NCI-H187 treated with DMSO at 0.1 percent for 48 hours (cell line): ENCODE results near the gene AKR1D1.
"Not testable (repeated sequence)": the region's sequence is repeated elsewhere in the genome, so short reads cannot be mapped to it uniquely, and the experiment has no call there.

Experiments used
- DNase-seq: peaks from one replicate; lab custom pipeline; 2025; lab: John Stamatoyannopoulos, UW

AKR1D1 gene

GRCh38 chr7:138076196-138076595, at the start of gene AKR1D1:
AKR1D1 (plus strand) TSS chr7:138076459; CDS start chr7:138076519, 60 bp downstream.
- no peak for DNase-seq

- no peak for DNase-seq
Observed at GRCh38 chr7:138027100-138027499, 49.2 kb upstream of the AKR1D1 start.

GRCh38 chr7:138029126-138029525, 47.1 kb upstream of the AKR1D1 start:
- DNase-seq = no peak

- DNase-seq = no peak
Observed at GRCh38 chr7:138029941-138030340, 46.3 kb upstream of the AKR1D1 start.

GRCh38 chr7:138030679-138031351, 45.4 kb upstream of the AKR1D1 start:
- no peak for DNase-seq

- no peak for DNase-seq
Observed at GRCh38 chr7:138032186-138032585, 44.1 kb upstream of the AKR1D1 start.

- DNase-seq = no peak
Observed at GRCh38 chr7:138032770-138033169, 43.5 kb upstream of the AKR1D1 start.

- DNase-seq = no peak
Observed at GRCh38 chr7:138033241-138033640, 43.0 kb upstream of the AKR1D1 start.

- DNase-seq = no peak
Observed at GRCh38 chr7:138036135-138036534, 40.1 kb upstream of the AKR1D1 start.

- not testable (repeated sequence) for DNase-seq
Observed at GRCh38 chr7:138040063-138040462, 36.2 kb upstream of the AKR1D1 start.

- no peak for DNase-seq
Observed at GRCh38 chr7:138044897-138045296, 31.4 kb upstream of the AKR1D1 start.

GRCh38 chr7:138047907-138048306, 28.4 kb upstream of the AKR1D1 start:
- no peak for DNase-seq

- no peak for DNase-seq
Observed at GRCh38 chr7:138049505-138050116, 26.6 kb upstream of the AKR1D1 start.

- not testable (repeated sequence) for DNase-seq
Observed at GRCh38 chr7:138051712-138052247, 24.5 kb upstream of the AKR1D1 start.

GRCh38 chr7:138052696-138053095, 23.6 kb upstream of the AKR1D1 start:
- DNase-seq = no peak

- DNase-seq = not testable (repeated sequence)
Observed at GRCh38 chr7:138055698-138056097, 20.6 kb upstream of the AKR1D1 start.

- no peak for DNase-seq
Observed at GRCh38 chr7:138063400-138063799, 12.9 kb upstream of the AKR1D1 start.

- DNase-seq = no peak
Observed at GRCh38 chr7:138064856-138065357, 11.4 kb upstream of the AKR1D1 start.

GRCh38 chr7:138065827-138066226, 10.4 kb upstream of the AKR1D1 start:
- DNase-seq = no peak

GRCh38 chr7:138066954-138067394, 9.3 kb upstream of the AKR1D1 start:
- no peak for DNase-seq

GRCh38 chr7:138067774-138068173, 8.5 kb upstream of the AKR1D1 start:
- no peak for DNase-seq

GRCh38 chr7:138070908-138071307, 5.4 kb upstream of the AKR1D1 start:
- DNase-seq = no peak

GRCh38 chr7:138072726-138073125, 3.5 kb upstream of the AKR1D1 start:
- DNase-seq = no peak
